Measurements from ENCODE around the gene KLHDC8A.
A peak's percentile ranks its signal among the peaks of the same experiment; 100 is the strongest.

The KLHDC8A gene

GRCh38 chr1:205355075-205355453, 1.7 kb downstream of the KLHDC8A start:
- Mint-ChIP-seq H3K27me3 (peaks cover 20% of the 10 kb centered on the region), H3K9me3 (no peaks in the 10 kb centered on the region), H3K4me1 (no peaks in the 10 kb centered on the region), H3K4me3 (no peak overlapping the region), H3K27ac (no peak overlapping the region)
- ATAC-seq (no peak), DNase-seq (no peak)

- H3K9me3 Mint-ChIP-seq: no peaks in the 10 kb centered on the region
- no peak overlapping the region for H3K27ac Mint-ChIP-seq
Measured at GRCh38 chr1:205354259-205355074, 2.3 kb downstream of the KLHDC8A start.

GRCh38 chr1:205353612-205354011, 3.1 kb downstream of the KLHDC8A start:
- H3K9me3 Mint-ChIP-seq: no peaks in the 10 kb centered on the region
- no peaks in the 10 kb centered on the region for H3K4me1 Mint-ChIP-seq
- no peak overlapping the region for H3K4me3 Mint-ChIP-seq
- DNase-seq (no peak), ATAC-seq (no peak)
- no peak overlapping the region for H3K27ac Mint-ChIP-seq
- peaks cover 18% of the 10 kb centered on the region for H3K27me3 Mint-ChIP-seq

More at GRCh38 chr1:205354259-205355074, 2.3 kb downstream of the KLHDC8A start:
- peak; percentile 71 for ATAC-seq
- Mint-ChIP-seq H3K4me1 (no peaks in the 10 kb centered on the region), H3K4me3 (no peak overlapping the region), H3K27me3 (peaks cover 20% of the 10 kb centered on the region)
- peak; percentile 48 to 56 for DNase-seq

- H3K9me3 Mint-ChIP-seq: no peaks in the 10 kb centered on the region
- no peak for DNase-seq
- H3K4me1 Mint-ChIP-seq: no peaks in the 10 kb centered on the region
- H3K27ac Mint-ChIP-seq: no peak overlapping the region
- peaks cover 16% of the 10 kb centered on the region for H3K27me3 Mint-ChIP-seq
- no peak overlapping the region for H3K4me3 Mint-ChIP-seq
- ATAC-seq: no peak
Measured at GRCh38 chr1:205353191-205353590, 3.5 kb downstream of the KLHDC8A start.

- Mint-ChIP-seq H3K9me3 (no peaks in the 10 kb centered on the region), H3K27me3 (peaks cover 17% of the 10 kb centered on the region), H3K4me3 (no peak overlapping the region), H3K27ac (no peak overlapping the region), H3K4me1 (peaks cover under 1% of the 10 kb centered on the region)
- DNase-seq (no peak), ATAC-seq (peak; percentile 23)
Measured at GRCh38 chr1:205351984-205352713, 4.6 kb downstream of the KLHDC8A start.

- Mint-ChIP-seq H3K27ac (no peak overlapping the region), H3K4me3 (no peak overlapping the region), H3K4me1 (peaks cover 5% of the 10 kb centered on the region), H3K27me3 (peaks cover 24% of the 10 kb centered on the region), H3K9me3 (no peaks in the 10 kb centered on the region)
- DNase-seq (no peak), ATAC-seq (no peak)
Measured at GRCh38 chr1:205350691-205351141, 6.0 kb downstream of the KLHDC8A start.

GRCh38 chr1:205350124-205350523, 6.6 kb downstream of the KLHDC8A start:
- no peaks in the 10 kb centered on the region for H3K9me3 Mint-ChIP-seq
- peaks cover 5% of the 10 kb centered on the region for H3K4me1 Mint-ChIP-seq
- no peak overlapping the region for H3K4me3 Mint-ChIP-seq
- DNase-seq (no peak), ATAC-seq (no peak)
- H3K27ac Mint-ChIP-seq: no peak overlapping the region
- peaks cover 29% of the 10 kb centered on the region for H3K27me3 Mint-ChIP-seq

GRCh38 chr1:205348554-205349487, 7.9 kb downstream of the KLHDC8A start:
- ATAC-seq (no peak), DNase-seq (no peak)
- Mint-ChIP-seq H3K4me1 (peaks cover 13% of the 10 kb centered on the region), H3K4me3 (no peak overlapping the region), H3K27ac (no peak overlapping the region), H3K9me3 (no peaks in the 10 kb centered on the region), H3K27me3 (peaks cover 42% of the 10 kb centered on the region)

- no peaks in the 10 kb centered on the region for H3K9me3 Mint-ChIP-seq
- H3K27ac Mint-ChIP-seq: no peak overlapping the region
- ATAC-seq (no peak), DNase-seq (no peak)
- H3K27me3 Mint-ChIP-seq: peaks cover 58% of the 10 kb centered on the region
- peaks cover 13% of the 10 kb centered on the region for H3K4me1 Mint-ChIP-seq
- no peak overlapping the region for H3K4me3 Mint-ChIP-seq
Measured at GRCh38 chr1:205346956-205347574, 9.7 kb downstream of the KLHDC8A start.

GRCh38 chr1:205345761-205346160, 11.0 kb downstream of the KLHDC8A start:
- peaks cover 65% of the 10 kb centered on the region for H3K27me3 Mint-ChIP-seq
- no peak overlapping the region for H3K27ac Mint-ChIP-seq
- DNase-seq (no peak), ATAC-seq (no peak)
- no peak overlapping the region for H3K4me3 Mint-ChIP-seq
- no peaks in the 10 kb centered on the region for H3K9me3 Mint-ChIP-seq
- peaks cover 13% of the 10 kb centered on the region for H3K4me1 Mint-ChIP-seq

- H3K4me3 Mint-ChIP-seq: peak overlapping the region; percentile 57 to 79
- H3K27me3 Mint-ChIP-seq: peaks cover 67% of the 10 kb centered on the region
- H3K4me1 Mint-ChIP-seq: peaks cover 18% of the 10 kb centered on the region
- no peaks in the 10 kb centered on the region for H3K9me3 Mint-ChIP-seq
- peak in 1 of 2 donors; percentile 46 for DNase-seq
- no peak overlapping the region for H3K27ac Mint-ChIP-seq
- peak; percentile 65 for ATAC-seq
Measured at GRCh38 chr1:205344066-205344928, 12.4 kb downstream of the KLHDC8A start.

- ATAC-seq (peak; percentile 41), DNase-seq (no peak)
- peak overlapping the region in 1 of 2 donors; percentile 79 for H3K4me3 Mint-ChIP-seq
- H3K4me1 Mint-ChIP-seq: peaks cover 25% of the 10 kb centered on the region
- H3K9me3 Mint-ChIP-seq: no peaks in the 10 kb centered on the region
- no peak overlapping the region for H3K27ac Mint-ChIP-seq
- peaks cover 69% of the 10 kb centered on the region for H3K27me3 Mint-ChIP-seq
Measured at GRCh38 chr1:205343431-205344065, 13.2 kb downstream of the KLHDC8A start.

GRCh38 chr1:205342986-205343385, 13.7 kb downstream of the KLHDC8A start:
- DNase-seq (no peak), ATAC-seq (no peak)
- no peaks in the 10 kb centered on the region for H3K9me3 Mint-ChIP-seq
- no peak overlapping the region for H3K27ac Mint-ChIP-seq
- H3K27me3 Mint-ChIP-seq: peaks cover 72% of the 10 kb centered on the region
- peak overlapping the region in 1 of 2 donors; percentile 49 for H3K4me3 Mint-ChIP-seq
- H3K4me1 Mint-ChIP-seq: peaks cover 25% of the 10 kb centered on the region

GRCh38 chr1:205340676-205341075, 16.0 kb downstream of the KLHDC8A start:
- H3K27me3 Mint-ChIP-seq: peaks cover 54% of the 10 kb centered on the region
- H3K4me1 Mint-ChIP-seq: peaks cover 20% of the 10 kb centered on the region

More at GRCh38 chr1:205340676-205341075, 16.0 kb downstream of the KLHDC8A start:
- H3K9me3 Mint-ChIP-seq: no peaks in the 10 kb centered on the region
- ATAC-seq (no peak), DNase-seq (no peak)
- H3K27ac Mint-ChIP-seq: no peak overlapping the region
- H3K4me3 Mint-ChIP-seq: no peak overlapping the region
